ENCODE data around the gene MFN2. TPM values are rescaled to one million over a fixed set of nuclear protein-coding genes. Genes with fewer than 3 reads are reported as not detected.

The MFN2 gene
- total and polyA plus RNA-seq, 4 donors = 26.7 to 70.8 (median 39.9) TPM

- TF ChIP-seq CTCF (IDR thresholded peaks at IDR 0.05; ENCODE audit: control extremely low read depth, extremely low read depth) = no peak
- H3K36me3 ChIP-seq (ENCODE audit: control insufficient read depth in 4 of 4, insufficient read depth in 4 of 4, low read length in 4 of 4) = peaks cover 0 to 62% (median 19%) of the 10 kb centered on the region in 4 donors
- H3K9ac ChIP-seq (ENCODE audit: insufficient read depth in 1 of 2, low read length in 2 of 2) = no peak overlapping the region
- peaks cover 0 to under 1% (median 0%) of the 10 kb centered on the region in 5 donors for H3K4me1 ChIP-seq (ENCODE audit: control insufficient read depth in 5 of 5, insufficient read depth in 5 of 5, low read length in 5 of 5)
- WGBS, 2 donors = 82 to 86% methylated on average over 10 of the region's 10 CpGs
- no peak for ATAC-seq (ENCODE audit: insufficient read depth, low FRiP score)
- no peak overlapping the region for H3K4me3 ChIP-seq
- no peaks in the 10 kb centered on the region for H3K27me3 ChIP-seq (ENCODE audit: control insufficient read depth in 3 of 3, insufficient read depth in 3 of 3, low read length in 2 of 3)
- no peak overlapping the region for H3K27ac ChIP-seq (ENCODE audit: low read depth in 1 of 2, low read length in 1 of 2)
- no peaks in the 10 kb centered on the region for H3K9me3 ChIP-seq (ENCODE audit: control insufficient read depth in 4 of 4, insufficient read depth in 3 of 4, low read length in 3 of 4)
- no peak for DNase-seq
Measured at GRCh38 chr1:12026586-12026985, 46.3 kb downstream of the MFN2 start.

GRCh38 chr1:12028248-12028647, 48.0 kb downstream of the MFN2 start:
- H3K36me3 ChIP-seq (ENCODE audit: control insufficient read depth in 4 of 4, insufficient read depth in 4 of 4, low read length in 4 of 4) = peaks cover 0 to 51% (median 11%) of the 10 kb centered on the region in 4 donors
- H3K4me3 ChIP-seq = no peak overlapping the region
- no peak for TF ChIP-seq CTCF (IDR thresholded peaks at IDR 0.05; ENCODE audit: control extremely low read depth, extremely low read depth)

GRCh38 chr1:12028957-12029511, 48.8 kb downstream of the MFN2 start:
- Histone ChIP-seq H3K9ac (ENCODE audit: insufficient read depth in 1 of 2, low read length in 2 of 2) (no peak overlapping the region), H3K27me3 (ENCODE audit: control insufficient read depth in 3 of 3, insufficient read depth in 3 of 3, low read length in 2 of 3) (no peaks in the 10 kb centered on the region), H3K9me3 (ENCODE audit: control insufficient read depth in 4 of 4, insufficient read depth in 3 of 4, low read length in 3 of 4) (no peaks in the 10 kb centered on the region), H3K27ac (ENCODE audit: low read depth in 1 of 2, low read length in 1 of 2) (no peak overlapping the region), H3K4me3 (no peak overlapping the region), H3K4me1 (ENCODE audit: control insufficient read depth in 5 of 5, insufficient read depth in 5 of 5, low read length in 5 of 5) (peaks cover 0 to 1% (median 0%) of the 10 kb centered on the region in 5 donors), H3K36me3 (ENCODE audit: control insufficient read depth in 4 of 4, insufficient read depth in 4 of 4, low read length in 4 of 4) (peaks cover 0 to 50% (median 9%) of the 10 kb centered on the region in 4 donors)
- TF ChIP-seq CTCF (IDR thresholded peaks at IDR 0.05; ENCODE audit: control extremely low read depth, extremely low read depth) = no peak
- WGBS, 2 donors = 97% methylated on average over 19 of the region's 19 CpGs
- DNase-seq (no peak), ATAC-seq (ENCODE audit: insufficient read depth, low FRiP score) (no peak)

More at GRCh38 chr1:12028248-12028647, 48.0 kb downstream of the MFN2 start:
- ATAC-seq (ENCODE audit: insufficient read depth, low FRiP score) (no peak), DNase-seq (no peak)
- Histone ChIP-seq H3K4me1 (ENCODE audit: control insufficient read depth in 5 of 5, insufficient read depth in 5 of 5, low read length in 5 of 5) (no peaks in the 10 kb centered on the region), H3K27me3 (ENCODE audit: control insufficient read depth in 3 of 3, insufficient read depth in 3 of 3, low read length in 2 of 3) (no peaks in the 10 kb centered on the region), H3K9me3 (ENCODE audit: control insufficient read depth in 4 of 4, insufficient read depth in 3 of 4, low read length in 3 of 4) (no peaks in the 10 kb centered on the region), H3K27ac (ENCODE audit: low read depth in 1 of 2, low read length in 1 of 2) (no peak overlapping the region), H3K9ac (ENCODE audit: insufficient read depth in 1 of 2, low read length in 2 of 2) (no peak overlapping the region)
- WGBS, 2 donors = 90 to 94% methylated on average over 8 of the region's 8 CpGs
